ENCODE results near the gene DYNLT1.
"Not testable (repeated sequence)": the region's sequence is repeated elsewhere in the genome, so short reads cannot be mapped to it uniquely, and the experiment has no call there.

DYNLT1 gene

DNA sequence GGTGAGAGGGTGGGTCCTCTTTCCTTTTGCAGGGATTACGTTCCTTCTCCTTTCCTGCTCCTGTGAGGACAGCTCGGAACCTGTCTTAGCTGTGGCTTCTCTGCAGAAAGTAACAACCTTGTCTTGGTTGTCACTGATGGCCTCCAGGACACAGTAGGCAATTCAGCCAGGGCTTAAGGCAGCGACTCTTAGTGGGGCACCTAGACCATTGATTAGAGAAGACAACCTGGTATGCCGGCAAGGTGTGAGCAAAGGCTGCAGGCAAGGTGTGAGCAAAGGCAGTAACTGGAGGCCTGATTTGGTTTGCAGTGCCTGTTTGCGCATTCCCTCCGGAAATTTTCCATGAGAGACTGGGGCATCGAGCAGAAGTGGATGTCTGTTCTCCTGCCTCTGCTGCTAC lies 37.6 kb downstream of the DYNLT1 start:
- H3K4me3 ChIP-seq (ENCODE audit: low read length in 2 of 2): no peak overlapping the region
- H3K27me3 ChIP-seq (ENCODE audit: control insufficient read depth in 1 of 2, insufficient read depth in 2 of 2, low read length in 2 of 2): no peaks in the 10 kb centered on the region
- H3K36me3 ChIP-seq (ENCODE audit: control insufficient read depth in 2 of 2, insufficient read depth in 2 of 2, low read length in 2 of 2): peaks cover 21 to 34% of the 10 kb centered on the region in 2 donors
- H3K4me1 ChIP-seq (ENCODE audit: control insufficient read depth, insufficient read depth, low read length): no peaks in the 10 kb centered on the region
- no peak overlapping the region for H3K27ac ChIP-seq (ENCODE audit: low read length)
- no peak overlapping the region for H3K9ac ChIP-seq (ENCODE audit: low read length in 2 of 2)
- H3K9me3 ChIP-seq (ENCODE audit: control insufficient read depth in 2 of 2, low read length in 2 of 2): no peaks in the 10 kb centered on the region

GRCh38 chr6:158606011-158606410 lies 38.5 kb downstream of the DYNLT1 start:
- H3K36me3 ChIP-seq (ENCODE audit: control insufficient read depth in 2 of 2, insufficient read depth in 2 of 2, low read length in 2 of 2): peaks cover 18 to 31% of the 10 kb centered on the region in 2 donors
- H3K4me1 ChIP-seq (ENCODE audit: control insufficient read depth, insufficient read depth, low read length); H3K27me3 ChIP-seq (ENCODE audit: control insufficient read depth in 1 of 2, insufficient read depth in 2 of 2, low read length in 2 of 2); H3K9me3 ChIP-seq (ENCODE audit: control insufficient read depth in 2 of 2, low read length in 2 of 2); H3K27ac ChIP-seq (ENCODE audit: low read length); H3K9ac ChIP-seq (ENCODE audit: low read length in 2 of 2); H3K4me3 ChIP-seq (ENCODE audit: low read length in 2 of 2): not testable (repeated sequence)

GRCh38 chr6:158605266-158605878 lies 39.2 kb downstream of the DYNLT1 start:
- no peaks in the 10 kb centered on the region for H3K9me3 ChIP-seq (ENCODE audit: control insufficient read depth in 2 of 2, low read length in 2 of 2)
- H3K27me3 ChIP-seq (ENCODE audit: control insufficient read depth in 1 of 2, insufficient read depth in 2 of 2, low read length in 2 of 2): no peaks in the 10 kb centered on the region
- peaks cover 13 to 26% of the 10 kb centered on the region in 2 donors for H3K36me3 ChIP-seq (ENCODE audit: control insufficient read depth in 2 of 2, insufficient read depth in 2 of 2, low read length in 2 of 2)
- H3K9ac ChIP-seq (ENCODE audit: low read length in 2 of 2): no peak overlapping the region
- H3K4me3 ChIP-seq (ENCODE audit: low read length in 2 of 2): no peak overlapping the region
- H3K4me1 ChIP-seq (ENCODE audit: control insufficient read depth, insufficient read depth, low read length): no peaks in the 10 kb centered on the region
- no peak overlapping the region for H3K27ac ChIP-seq (ENCODE audit: low read length)

DNA sequence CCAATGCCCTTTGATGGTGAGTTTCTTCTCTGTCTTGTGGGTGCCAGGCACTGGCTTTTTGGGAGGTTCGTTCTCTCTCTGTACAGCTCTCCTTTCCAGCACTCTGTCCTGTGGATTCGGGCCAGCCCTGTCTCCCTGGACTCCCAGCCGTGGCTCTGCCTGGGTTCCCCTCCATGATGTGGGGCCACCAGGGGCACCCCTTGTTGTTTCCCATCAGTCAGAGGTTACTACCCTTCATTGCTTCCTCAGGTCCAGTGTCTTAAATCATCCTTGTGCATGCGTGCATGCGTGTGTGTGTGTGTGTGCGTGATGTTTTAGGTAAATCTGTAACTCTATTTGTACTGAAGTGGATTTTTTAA lies 40.5 kb downstream of the DYNLT1 start:
- Histone ChIP-seq H3K4me1 (ENCODE audit: control insufficient read depth, insufficient read depth, low read length) (no peaks in the 10 kb centered on the region), H3K9ac (ENCODE audit: low read length in 2 of 2) (no peak overlapping the region), H3K27me3 (ENCODE audit: control insufficient read depth in 1 of 2, insufficient read depth in 2 of 2, low read length in 2 of 2) (no peaks in the 10 kb centered on the region), H3K36me3 (ENCODE audit: control insufficient read depth in 2 of 2, insufficient read depth in 2 of 2, low read length in 2 of 2) (peaks cover under 1 to 16% of the 10 kb centered on the region in 2 donors), H3K4me3 (ENCODE audit: low read length in 2 of 2) (no peak overlapping the region), H3K9me3 (ENCODE audit: control insufficient read depth in 2 of 2, low read length in 2 of 2) (no peaks in the 10 kb centered on the region), H3K27ac (ENCODE audit: low read length) (no peak overlapping the region)

- no peak overlapping the region for H3K9ac ChIP-seq (ENCODE audit: low read length in 2 of 2)
- H3K36me3 ChIP-seq (ENCODE audit: control insufficient read depth in 2 of 2, insufficient read depth in 2 of 2, low read length in 2 of 2): peaks cover 0 to 14% of the 10 kb centered on the region in 2 donors
These were observed 41.1 kb downstream of the DYNLT1 start for GRCh38 chr6:158603261-158604047.

GRCh38 chr6:158599635-158600034 lies 44.9 kb downstream of the DYNLT1 start:
- Histone ChIP-seq H3K27me3 (ENCODE audit: control insufficient read depth in 1 of 2, insufficient read depth in 2 of 2, low read length in 2 of 2) (no peaks in the 10 kb centered on the region), H3K9ac (ENCODE audit: low read length in 2 of 2) (no peak overlapping the region), H3K36me3 (ENCODE audit: control insufficient read depth in 2 of 2, insufficient read depth in 2 of 2, low read length in 2 of 2) (peaks cover 0 to 6% of the 10 kb centered on the region in 2 donors), H3K4me1 (ENCODE audit: control insufficient read depth, insufficient read depth, low read length) (no peaks in the 10 kb centered on the region), H3K27ac (ENCODE audit: low read length) (no peak overlapping the region), H3K9me3 (ENCODE audit: control insufficient read depth in 2 of 2, low read length in 2 of 2) (no peaks in the 10 kb centered on the region), H3K4me3 (ENCODE audit: low read length in 2 of 2) (no peak overlapping the region)

More at GRCh38 chr6:158603261-158604047, 41.1 kb downstream of the DYNLT1 start:
- no peaks in the 10 kb centered on the region for H3K9me3 ChIP-seq (ENCODE audit: control insufficient read depth in 2 of 2, low read length in 2 of 2)
- no peak overlapping the region for H3K27ac ChIP-seq (ENCODE audit: low read length)
- H3K4me1 ChIP-seq (ENCODE audit: control insufficient read depth, insufficient read depth, low read length): no peaks in the 10 kb centered on the region
- no peaks in the 10 kb centered on the region for H3K27me3 ChIP-seq (ENCODE audit: control insufficient read depth in 1 of 2, insufficient read depth in 2 of 2, low read length in 2 of 2)
- no peak overlapping the region for H3K4me3 ChIP-seq (ENCODE audit: low read length in 2 of 2)

DNA sequence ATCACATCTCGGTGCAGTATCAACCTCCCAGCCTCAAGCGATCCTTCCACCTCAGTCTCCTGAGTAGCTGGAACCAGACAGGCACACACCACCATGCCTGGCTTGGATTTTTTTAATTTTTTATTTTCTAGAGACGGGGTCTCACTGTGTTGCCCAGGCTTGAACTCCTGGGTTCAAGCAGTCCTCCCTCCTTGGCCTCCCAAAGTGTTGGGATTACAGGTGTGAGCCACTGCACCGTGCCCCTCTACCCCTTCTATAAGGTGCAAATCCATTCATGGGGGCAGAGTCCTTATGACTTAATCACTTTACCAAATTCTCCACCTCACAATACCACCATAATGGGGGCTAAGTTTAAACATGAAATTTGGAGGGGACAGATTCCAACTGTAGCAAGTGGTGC lies 47.0 kb downstream of the DYNLT1 start:
- H3K4me3 ChIP-seq (ENCODE audit: low read length in 2 of 2): no peak overlapping the region
- no peaks in the 10 kb centered on the region for H3K9me3 ChIP-seq (ENCODE audit: control insufficient read depth in 2 of 2, low read length in 2 of 2)
- H3K9ac ChIP-seq (ENCODE audit: low read length in 2 of 2): no peak overlapping the region
- no peaks in the 10 kb centered on the region for H3K4me1 ChIP-seq (ENCODE audit: control insufficient read depth, insufficient read depth, low read length)
- peaks cover 0 to 6% of the 10 kb centered on the region in 2 donors for H3K36me3 ChIP-seq (ENCODE audit: control insufficient read depth in 2 of 2, insufficient read depth in 2 of 2, low read length in 2 of 2)
- H3K27me3 ChIP-seq (ENCODE audit: control insufficient read depth in 1 of 2, insufficient read depth in 2 of 2, low read length in 2 of 2): no peaks in the 10 kb centered on the region
- no peak overlapping the region for H3K27ac ChIP-seq (ENCODE audit: low read length)

DNA sequence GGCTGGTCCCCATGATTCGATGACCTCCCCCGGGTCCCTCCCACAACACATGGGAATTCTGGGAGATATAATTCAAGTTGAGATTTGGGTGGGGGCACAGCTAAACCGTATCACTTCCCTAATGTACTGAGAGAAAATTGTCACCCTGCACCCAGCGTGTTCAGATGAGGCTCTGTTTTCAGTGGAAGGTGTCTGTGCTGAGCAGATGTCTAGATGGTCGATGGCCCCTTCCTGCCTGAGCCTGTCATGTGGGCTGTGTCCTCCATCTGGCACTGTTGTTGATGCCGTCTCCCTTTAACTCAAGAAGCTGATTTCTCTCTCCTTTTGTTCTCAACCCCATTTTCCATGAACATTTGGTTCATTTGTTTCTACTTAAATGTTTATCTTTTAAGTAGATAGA lies 47.7 kb downstream of the DYNLT1 start:
- H3K4me1 ChIP-seq (ENCODE audit: control insufficient read depth, insufficient read depth, low read length): no peaks in the 10 kb centered on the region
- no peaks in the 10 kb centered on the region for H3K27me3 ChIP-seq (ENCODE audit: control insufficient read depth in 1 of 2, insufficient read depth in 2 of 2, low read length in 2 of 2)
- H3K9me3 ChIP-seq (ENCODE audit: control insufficient read depth in 2 of 2, low read length in 2 of 2): no peaks in the 10 kb centered on the region
- peaks cover under 1 to 11% of the 10 kb centered on the region in 2 donors for H3K36me3 ChIP-seq (ENCODE audit: control insufficient read depth in 2 of 2, insufficient read depth in 2 of 2, low read length in 2 of 2)
- no peak overlapping the region for H3K27ac ChIP-seq (ENCODE audit: low read length)
- no peak overlapping the region for H3K4me3 ChIP-seq (ENCODE audit: low read length in 2 of 2)
- H3K9ac ChIP-seq (ENCODE audit: low read length in 2 of 2): no peak overlapping the region

GRCh38 chr6:158595223-158595622 lies 49.3 kb downstream of the DYNLT1 start:
- no peaks in the 10 kb centered on the region for H3K27me3 ChIP-seq (ENCODE audit: control insufficient read depth in 1 of 2, insufficient read depth in 2 of 2, low read length in 2 of 2)
- H3K4me3 ChIP-seq (ENCODE audit: low read length in 2 of 2): no peak overlapping the region
- no peaks in the 10 kb centered on the region for H3K9me3 ChIP-seq (ENCODE audit: control insufficient read depth in 2 of 2, low read length in 2 of 2)
- no peaks in the 10 kb centered on the region for H3K4me1 ChIP-seq (ENCODE audit: control insufficient read depth, insufficient read depth, low read length)
- H3K36me3 ChIP-seq (ENCODE audit: control insufficient read depth in 2 of 2, insufficient read depth in 2 of 2, low read length in 2 of 2): peaks cover 12 to 21% of the 10 kb centered on the region in 2 donors
- no peak overlapping the region for H3K9ac ChIP-seq (ENCODE audit: low read length in 2 of 2)
- H3K27ac ChIP-seq (ENCODE audit: low read length): no peak overlapping the region

DNA sequence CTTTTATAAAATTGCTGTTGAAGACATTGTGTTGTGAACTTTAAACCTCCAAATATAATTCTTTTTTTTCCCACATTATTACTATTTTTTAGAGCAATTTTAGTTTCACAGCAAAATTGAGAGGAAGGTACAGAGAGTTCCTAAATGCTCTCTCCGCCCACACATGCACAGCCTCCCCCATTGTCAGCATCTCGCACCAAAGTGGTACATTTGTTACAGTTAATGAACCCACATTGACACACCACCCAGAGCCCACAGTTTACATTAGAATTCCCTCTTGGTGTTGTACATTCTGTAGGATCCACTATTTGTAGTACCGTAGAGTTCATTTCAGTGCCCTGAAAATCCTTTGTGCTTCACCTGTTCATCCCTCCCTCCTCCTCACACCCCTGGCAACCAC lies 50.9 kb downstream of the DYNLT1 start:
- Histone ChIP-seq H3K9ac (ENCODE audit: low read length in 2 of 2) (no peak overlapping the region), H3K27ac (ENCODE audit: low read length) (no peak overlapping the region), H3K27me3 (ENCODE audit: control insufficient read depth in 1 of 2, insufficient read depth in 2 of 2, low read length in 2 of 2) (no peaks in the 10 kb centered on the region), H3K4me1 (ENCODE audit: control insufficient read depth, insufficient read depth, low read length) (no peaks in the 10 kb centered on the region), H3K9me3 (ENCODE audit: control insufficient read depth in 2 of 2, low read length in 2 of 2) (no peaks in the 10 kb centered on the region), H3K4me3 (ENCODE audit: low read length in 2 of 2) (no peak overlapping the region), H3K36me3 (ENCODE audit: control insufficient read depth in 2 of 2, insufficient read depth in 2 of 2, low read length in 2 of 2) (peaks cover 12 to 27% of the 10 kb centered on the region in 2 donors)

- no peaks in the 10 kb centered on the region for H3K27me3 ChIP-seq (ENCODE audit: control insufficient read depth in 1 of 2, insufficient read depth in 2 of 2, low read length in 2 of 2)
- H3K36me3 ChIP-seq (ENCODE audit: control insufficient read depth in 2 of 2, insufficient read depth in 2 of 2, low read length in 2 of 2): peaks cover 16 to 34% of the 10 kb centered on the region in 2 donors
- no peak overlapping the region for H3K9ac ChIP-seq (ENCODE audit: low read length in 2 of 2)
- no peak overlapping the region for H3K27ac ChIP-seq (ENCODE audit: low read length)
- H3K4me3 ChIP-seq (ENCODE audit: low read length in 2 of 2): no peak overlapping the region
- no peaks in the 10 kb centered on the region for H3K4me1 ChIP-seq (ENCODE audit: control insufficient read depth, insufficient read depth, low read length)
- H3K9me3 ChIP-seq (ENCODE audit: control insufficient read depth in 2 of 2, low read length in 2 of 2): no peaks in the 10 kb centered on the region
These were observed 52.7 kb downstream of the DYNLT1 start for GRCh38 chr6:158591810-158592209.

All from stomach smooth muscle (tissue), 2 donors.